Fibroblast of pulmonary artery (primary cell): Measurements from ENCODE around the gene SP140L.

ENCODE experiments used
- DNase-seq: peaks from one replicate; pipeline ENCODE4 v3.0.0-alpha.2; 2010; ENCODE audit warnings: low read depth
- H3K4me3 ChIP-seq: replicated peaks from 2 replicates; pipeline ENCODE4 v1.5.1; 2011; ENCODE audit warnings: low read depth, mild to moderate bottlenecking, control low read depth, low read length, moderate library complexity
- CTCF ChIP-seq: IDR thresholded peaks from 2 replicates; pipeline ENCODE4 v1.5.1; 2011; ENCODE audit warnings: mild to moderate bottlenecking, control low read depth, low read length, inconsistent platforms; ENCODE audit errors: missing control alignments

Gene SP140L

GRCh38 chr2:230318190-230319121, 8.5 kb upstream of the SP140L start:
- no peak for DNase-seq
- TF ChIP-seq CTCF = no peak
- H3K4me3 ChIP-seq = no peak overlapping the region

GRCh38 chr2:230319211-230319862, 7.7 kb upstream of the SP140L start:
- no peak overlapping the region for H3K4me3 ChIP-seq
- TF ChIP-seq CTCF = no peak
- no peak for DNase-seq

- no peak for DNase-seq
- H3K4me3 ChIP-seq = no peak overlapping the region
- TF ChIP-seq CTCF = no peak
Observed at GRCh38 chr2:230321031-230321430, 6.0 kb upstream of the SP140L start.

- DNase-seq = no peak
- TF ChIP-seq CTCF = no peak
- no peak overlapping the region for H3K4me3 ChIP-seq
Observed at GRCh38 chr2:230322561-230323384, 4.2 kb upstream of the SP140L start.

GRCh38 chr2:230323385-230324106, 3.4 kb upstream of the SP140L start:
- no peak overlapping the region for H3K4me3 ChIP-seq
- DNase-seq = no peak
- peak; percentile 7 for TF ChIP-seq CTCF

- TF ChIP-seq CTCF = no peak
- H3K4me3 ChIP-seq = no peak overlapping the region
- DNase-seq = no peak
Observed at GRCh38 chr2:230324503-230324902, 2.5 kb upstream of the SP140L start.
